ENCODE data around the gene GIPC2. TPM values are rescaled to one million over a fixed set of nuclear protein-coding genes. Genes with fewer than 3 reads are reported as not detected.
"Not testable (repeated sequence)": the region's sequence is repeated elsewhere in the genome, so short reads cannot be mapped to it uniquely, and the experiment has no call there.

GIPC2 gene
- total RNA-seq, 5 donors from 2014 or later (not counting 1 experiment from before 2014, with no cell fraction given): 0.09 to 0.19 (median 0.16) TPM

DNA sequence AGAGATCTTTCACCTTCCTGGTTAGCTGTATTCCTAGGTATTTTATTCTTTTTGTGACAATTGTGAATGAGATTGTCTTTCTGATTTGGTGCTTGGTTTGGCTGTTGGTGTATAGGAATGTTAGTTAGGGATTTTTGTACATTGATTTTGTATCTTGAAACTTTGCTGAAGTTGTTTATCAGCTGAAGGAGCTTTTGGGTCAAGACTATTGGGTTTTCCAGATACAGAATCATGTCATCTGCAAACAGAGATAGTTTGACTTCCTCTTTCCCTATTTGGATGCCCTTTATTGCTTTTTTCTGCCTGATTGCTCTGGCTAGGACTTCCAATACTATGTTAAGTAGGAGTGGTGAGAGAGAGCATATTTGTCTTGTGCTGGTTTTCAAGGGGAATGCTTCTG lies 38.9 kb downstream of the GIPC2 start:
- CTCF ChIA-PET: interaction anchor here (0.6 to 0.9 kb wide), 2 partner anchors 30 to 59 kb away, joined by 3 to 5 read pairs; no protein-coding TSS in a partner anchor
- DNase-seq: not testable (repeated sequence)

DNA sequence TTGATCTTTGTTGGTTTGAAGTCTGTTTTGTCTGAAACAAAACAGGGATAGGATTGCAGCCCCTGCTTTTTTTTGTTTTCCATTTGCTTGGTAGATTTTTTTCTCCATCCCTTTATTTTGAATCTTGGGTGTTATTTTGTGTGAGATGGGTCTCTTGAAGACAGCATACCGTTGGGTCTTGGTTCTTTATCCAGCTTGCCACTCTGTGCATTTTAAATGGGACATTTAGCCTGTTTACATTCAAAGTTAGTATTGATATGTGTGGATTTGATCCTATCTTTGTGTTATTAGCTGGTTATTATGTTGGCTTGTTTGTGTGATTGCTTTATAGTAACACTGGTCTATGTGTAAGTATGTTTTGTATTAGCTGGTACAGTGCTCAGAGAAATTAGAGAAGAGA lies 40.9 kb downstream of the GIPC2 start:
- CTCF ChIA-PET: no interaction called here

More for the DNA sequence above, 38.9 kb downstream of the GIPC2 start:
- not testable (repeated sequence) for H3K27ac ChIP-seq (ENCODE audit: low read length); H3K27me3 Mint-ChIP-seq; H3K9me3 ChIP-seq; H3K27ac Mint-ChIP-seq; ATAC-seq (replicated peaks in 1 of 4); H3K36me3 ChIP-seq (ENCODE audit: control insufficient read depth in 2 of 2, extremely low read depth in 1 of 2, insufficient read depth in 1 of 2, low read length in 1 of 2); H3K4me1 ChIP-seq (ENCODE audit: control insufficient read depth in 1 of 2, extremely low read depth in 1 of 2, insufficient read depth in 2 of 2, low read length in 2 of 2); H3K4me3 Mint-ChIP-seq; H3K4me3 ChIP-seq (ENCODE audit: control insufficient read depth in 1 of 2, extremely low read depth in 1 of 2, low read length in 1 of 2); H3K27me3 ChIP-seq (replicated peaks in 1 of 2; ENCODE audit: control insufficient read depth in 2 of 2, extremely low read depth in 1 of 2, insufficient read depth in 2 of 2, low read length in 1 of 2)
- H3K4me1 Mint-ChIP-seq: peaks cover 0 to 17% (median 16%) of the 10 kb centered on the region in 3 donors
- peaks cover 16% of the 10 kb centered on the region for H3K36me3 Mint-ChIP-seq
- H3K9me3 Mint-ChIP-seq: peaks cover 13 to 28% (median 22%) of the 10 kb centered on the region in 3 donors
- POLR2A ChIA-PET: interaction anchor here (0.6 to 0.7 kb wide), 2 partner anchors 41 to 1071 kb away, joined by 3 to 4 read pairs; no protein-coding TSS in a partner anchor

DNA sequence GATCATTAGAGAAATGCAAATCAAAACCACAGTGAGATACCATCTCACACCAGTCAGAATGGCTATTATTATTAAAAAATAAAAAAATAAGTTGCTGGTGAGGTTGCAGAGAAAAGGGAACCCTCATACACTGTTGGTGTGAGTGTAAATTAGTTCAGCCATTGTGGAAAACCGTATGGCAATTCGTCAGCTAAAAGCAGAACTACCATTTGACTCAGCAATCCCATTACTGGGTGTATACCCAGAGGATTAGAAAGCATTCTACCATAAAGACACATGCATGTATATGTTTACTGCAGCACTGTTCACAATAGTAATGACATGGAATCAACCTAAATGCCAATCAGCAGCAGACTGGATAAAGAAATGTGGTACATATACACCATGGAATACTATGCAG lies 42.2 kb downstream of the GIPC2 start:
- Mint-ChIP-seq H3K27me3 (peaks cover 7 to 11% of the 10 kb centered on the region in 2 donors), H3K36me3 (peaks cover 16% of the 10 kb centered on the region), H3K4me1 (no peaks in the 10 kb centered on the region), H3K4me3 (no peak overlapping the region), H3K9me3 (peaks cover 13 to 28% (median 22%) of the 10 kb centered on the region in 3 donors), H3K27ac (no peak overlapping the region)
- Histone ChIP-seq H3K36me3 (ENCODE audit: control insufficient read depth in 2 of 2, extremely low read depth in 1 of 2, insufficient read depth in 1 of 2, low read length in 1 of 2) (no peaks in the 10 kb centered on the region), H3K27me3 (replicated peaks in 1 of 2; ENCODE audit: control insufficient read depth in 2 of 2, extremely low read depth in 1 of 2, insufficient read depth in 2 of 2, low read length in 1 of 2) (no peaks in the 10 kb centered on the region), H3K4me3 (ENCODE audit: control insufficient read depth in 1 of 2, extremely low read depth in 1 of 2, low read length in 1 of 2) (no peak overlapping the region), H3K27ac (ENCODE audit: low read length) (no peak overlapping the region), H3K4me1 (ENCODE audit: control insufficient read depth in 1 of 2, extremely low read depth in 1 of 2, insufficient read depth in 2 of 2, low read length in 2 of 2) (no peaks in the 10 kb centered on the region), H3K9me3 (peaks cover 3% of the 10 kb centered on the region)
- no peak for ATAC-seq (replicated peaks in 1 of 4)
- DNase-seq: no peak
- ChIA-PET POLR2A (no interaction called here), CTCF (no interaction called here)
- no CpG with 5 or more reads among the region's 2 CpGs for WGBS (ENCODE audit: insufficient coverage)

More for the DNA sequence above, 40.9 kb downstream of the GIPC2 start:
- WGBS (ENCODE audit: insufficient coverage): 20% methylated on average over 1 of the region's 1 CpG
- Mint-ChIP-seq H3K4me1 (no peaks in the 10 kb centered on the region), H3K4me3 (no peak overlapping the region), H3K36me3 (peaks cover 16% of the 10 kb centered on the region), H3K9me3 (peaks cover 13 to 28% (median 22%) of the 10 kb centered on the region in 3 donors), H3K27me3 (peaks cover 7% of the 10 kb centered on the region in 2 donors), H3K27ac (no peak overlapping the region)
- Histone ChIP-seq H3K9me3 (peaks cover 3% of the 10 kb centered on the region), H3K4me3 (ENCODE audit: control insufficient read depth in 1 of 2, extremely low read depth in 1 of 2, low read length in 1 of 2) (no peak overlapping the region), H3K4me1 (ENCODE audit: control insufficient read depth in 1 of 2, extremely low read depth in 1 of 2, insufficient read depth in 2 of 2, low read length in 2 of 2) (no peaks in the 10 kb centered on the region), H3K36me3 (ENCODE audit: control insufficient read depth in 2 of 2, extremely low read depth in 1 of 2, insufficient read depth in 1 of 2, low read length in 1 of 2) (no peaks in the 10 kb centered on the region), H3K27me3 (replicated peaks in 1 of 2; ENCODE audit: control insufficient read depth in 2 of 2, extremely low read depth in 1 of 2, insufficient read depth in 2 of 2, low read length in 1 of 2) (no peaks in the 10 kb centered on the region), H3K27ac (ENCODE audit: low read length) (no peak overlapping the region)
- no peak for ATAC-seq (replicated peaks in 1 of 4)
- POLR2A ChIA-PET: interaction anchor here in 1 of 2 donors (0.7 kb wide), 1 partner anchor 13 kb away, joined by 4 read pairs; no protein-coding TSS in a partner anchor
- DNase-seq: no peak

DNA sequence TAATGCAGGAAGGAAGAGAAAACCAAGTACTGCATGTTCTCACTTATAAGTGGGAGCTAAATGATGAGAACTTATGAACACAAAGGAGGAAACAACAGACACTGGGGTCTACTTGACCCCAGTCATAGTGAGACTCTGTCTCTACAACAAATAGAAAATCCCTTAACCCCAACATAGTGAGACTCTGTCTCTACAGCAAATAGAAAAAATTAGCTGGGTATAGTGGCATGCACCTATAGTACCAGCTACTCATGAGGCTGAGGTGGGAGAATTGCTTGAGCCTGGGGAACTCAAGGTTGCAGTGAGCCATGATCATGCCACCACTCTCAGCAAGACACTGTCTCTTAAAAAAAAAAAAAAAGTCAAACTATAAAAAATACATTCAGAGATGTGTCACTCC lies 42.7 kb downstream of the GIPC2 start:
- H3K27me3 ChIP-seq (replicated peaks in 1 of 2; ENCODE audit: control insufficient read depth in 2 of 2, extremely low read depth in 1 of 2, insufficient read depth in 2 of 2, low read length in 1 of 2): no peaks in the 10 kb centered on the region
- no peak overlapping the region for H3K27ac ChIP-seq (ENCODE audit: low read length)
- H3K4me3 Mint-ChIP-seq: no peak overlapping the region
- no peaks in the 10 kb centered on the region for H3K4me1 Mint-ChIP-seq
- peaks cover 3% of the 10 kb centered on the region for H3K9me3 ChIP-seq
- ChIA-PET CTCF (no interaction called here), POLR2A (no interaction called here)
- peaks cover 13 to 28% (median 22%) of the 10 kb centered on the region in 3 donors for H3K9me3 Mint-ChIP-seq
- H3K27ac Mint-ChIP-seq: no peak overlapping the region
- peaks cover 7 to 11% of the 10 kb centered on the region in 2 donors for H3K27me3 Mint-ChIP-seq
- H3K36me3 Mint-ChIP-seq: peaks cover 16% of the 10 kb centered on the region
- H3K4me3 ChIP-seq (ENCODE audit: control insufficient read depth in 1 of 2, extremely low read depth in 1 of 2, low read length in 1 of 2): no peak overlapping the region
- ATAC-seq (replicated peaks in 1 of 4): no peak
- no peaks in the 10 kb centered on the region for H3K36me3 ChIP-seq (ENCODE audit: control insufficient read depth in 2 of 2, extremely low read depth in 1 of 2, insufficient read depth in 1 of 2, low read length in 1 of 2)
- no peak for DNase-seq
- no peaks in the 10 kb centered on the region for H3K4me1 ChIP-seq (ENCODE audit: control insufficient read depth in 1 of 2, extremely low read depth in 1 of 2, insufficient read depth in 2 of 2, low read length in 2 of 2)

DNA sequence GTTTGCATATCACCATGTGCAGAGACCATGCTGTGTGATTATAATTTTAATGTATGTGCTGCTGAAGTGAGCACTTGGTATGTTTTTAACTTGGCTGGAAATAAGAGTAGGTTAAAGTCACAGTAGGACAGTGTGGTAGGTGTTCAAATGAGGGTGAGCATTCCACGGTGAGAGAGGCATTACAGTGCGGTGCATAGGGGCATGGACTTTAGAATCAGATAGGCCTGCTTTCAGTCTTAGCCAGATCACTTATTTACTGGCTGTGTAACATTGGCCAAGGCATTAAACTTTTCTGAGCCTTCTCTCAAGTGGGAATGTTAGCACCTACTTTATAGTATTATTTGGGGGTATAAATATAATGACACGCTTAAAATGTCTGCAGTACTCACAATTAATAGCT lies 43.2 kb downstream of the GIPC2 start:
- Mint-ChIP-seq H3K27me3 (peaks cover 7 to 11% of the 10 kb centered on the region in 2 donors), H3K36me3 (peaks cover 16% of the 10 kb centered on the region), H3K27ac (no peak overlapping the region), H3K4me1 (no peaks in the 10 kb centered on the region), H3K4me3 (no peak overlapping the region), H3K9me3 (peaks cover 13 to 28% (median 22%) of the 10 kb centered on the region in 3 donors)
- Histone ChIP-seq H3K27ac (ENCODE audit: low read length) (no peak overlapping the region), H3K27me3 (replicated peaks in 1 of 2; ENCODE audit: control insufficient read depth in 2 of 2, extremely low read depth in 1 of 2, insufficient read depth in 2 of 2, low read length in 1 of 2) (no peaks in the 10 kb centered on the region), H3K4me3 (ENCODE audit: control insufficient read depth in 1 of 2, extremely low read depth in 1 of 2, low read length in 1 of 2) (no peak overlapping the region), H3K4me1 (ENCODE audit: control insufficient read depth in 1 of 2, extremely low read depth in 1 of 2, insufficient read depth in 2 of 2, low read length in 2 of 2) (no peaks in the 10 kb centered on the region), H3K36me3 (ENCODE audit: control insufficient read depth in 2 of 2, extremely low read depth in 1 of 2, insufficient read depth in 1 of 2, low read length in 1 of 2) (no peaks in the 10 kb centered on the region), H3K9me3 (peaks cover 3% of the 10 kb centered on the region)
- ChIA-PET CTCF (no interaction called here), POLR2A (no interaction called here)
- ATAC-seq (replicated peaks in 1 of 4) (no peak), DNase-seq (no peak)
- no CpG with 5 or more reads among the region's 3 CpGs for WGBS (ENCODE audit: insufficient coverage)

DNA sequence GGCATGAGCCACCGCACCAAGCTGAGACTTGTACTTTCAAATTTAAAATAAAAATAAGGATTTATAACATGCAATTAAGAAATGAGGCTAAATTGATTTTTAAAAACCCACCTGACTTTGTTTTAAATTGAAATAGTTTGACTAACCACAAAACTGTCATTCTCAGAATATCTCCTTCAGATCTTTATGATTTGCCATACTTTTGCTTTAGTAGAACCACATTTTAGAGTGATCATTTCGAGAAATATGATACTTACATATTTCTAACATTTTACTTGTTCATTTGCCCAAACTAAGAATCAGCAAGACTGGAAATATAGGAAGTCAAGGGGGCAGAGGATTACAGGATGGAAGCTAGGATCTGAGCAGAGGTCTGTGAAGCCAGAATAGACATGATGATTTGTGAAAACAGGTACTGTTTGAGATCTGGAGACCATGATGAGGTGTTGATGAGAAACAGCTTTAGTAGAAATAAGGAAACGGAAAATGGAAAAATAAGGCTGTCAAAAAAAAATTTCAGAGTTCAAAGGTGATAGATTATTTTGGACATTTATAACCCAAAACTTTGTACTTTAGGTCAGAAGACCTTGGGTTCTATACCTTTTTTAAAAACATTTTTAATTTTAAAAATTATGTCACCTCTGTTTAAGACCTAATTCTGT lies 44.8 kb downstream of the GIPC2 start:
- no peak for ATAC-seq (replicated peaks in 1 of 4)
- Histone ChIP-seq H3K4me3 (ENCODE audit: control insufficient read depth in 1 of 2, extremely low read depth in 1 of 2, low read length in 1 of 2) (no peak overlapping the region), H3K9me3 (peaks cover 3% of the 10 kb centered on the region), H3K4me1 (ENCODE audit: control insufficient read depth in 1 of 2, extremely low read depth in 1 of 2, insufficient read depth in 2 of 2, low read length in 2 of 2) (no peaks in the 10 kb centered on the region), H3K36me3 (ENCODE audit: control insufficient read depth in 2 of 2, extremely low read depth in 1 of 2, insufficient read depth in 1 of 2, low read length in 1 of 2) (no peaks in the 10 kb centered on the region), H3K27me3 (replicated peaks in 1 of 2; ENCODE audit: control insufficient read depth in 2 of 2, extremely low read depth in 1 of 2, insufficient read depth in 2 of 2, low read length in 1 of 2) (no peaks in the 10 kb centered on the region), H3K27ac (ENCODE audit: low read length) (no peak overlapping the region)
- Mint-ChIP-seq H3K27ac (no peak overlapping the region), H3K27me3 (peaks cover 4 to 15% of the 10 kb centered on the region in 2 donors), H3K9me3 (peaks cover 13 to 21% (median 14%) of the 10 kb centered on the region in 3 donors), H3K36me3 (peaks cover 12% of the 10 kb centered on the region), H3K4me3 (no peak overlapping the region), H3K4me1 (no peaks in the 10 kb centered on the region)
- ChIA-PET POLR2A (no interaction called here), CTCF (interaction anchor here in 1 of 2 donors (0.5 kb wide), 1 partner anchor 12 kb away, joined by 3 read pairs; no protein-coding TSS in a partner anchor)
- DNase-seq: no peak
- no CpG with 5 or more reads among the region's 3 CpGs for WGBS (ENCODE audit: insufficient coverage)
